GM08714 (cell line): Measurements from ENCODE around the gene PTPRO.

Experiments used
- H3K4me3 ChIP-seq: fragments of 200-500 bp; sonication (Bioruptor generic); 2 replicates; pipeline ENCODE4 v1.5.1; 2014; ENCODE audit warnings: mild to moderate bottlenecking, low read length, inconsistent platforms
- ZNF274 ChIP-seq: IDR thresholded peaks from 2 replicates; pipeline ENCODE4 v1.6.1; 2012; ENCODE audit warnings: mild to moderate bottlenecking, low read depth, low read length

PTPRO gene

GRCh38 chr12:15393037-15393436 lies 70.7 kb downstream of the PTPRO start:
- no peak for TF ChIP-seq ZNF274
- no peak overlapping the region for H3K4me3 ChIP-seq

DNA sequence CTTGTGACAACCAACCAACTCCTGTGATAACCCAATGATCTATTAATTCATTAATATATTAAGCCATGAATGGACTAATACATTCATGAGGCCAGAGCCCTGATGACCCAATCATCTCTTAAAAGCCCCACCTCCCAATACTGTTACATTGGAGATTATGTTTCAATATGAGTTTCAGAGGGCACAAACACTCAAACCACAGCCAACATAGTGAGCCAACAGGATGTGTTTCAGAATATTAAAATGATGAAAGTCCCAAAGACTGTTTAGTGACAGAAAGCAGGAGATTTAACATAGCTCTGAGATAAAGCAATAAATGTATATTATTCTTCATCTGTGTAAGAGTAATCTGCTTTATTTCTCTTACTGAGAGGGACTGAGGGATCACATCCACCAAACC lies 71.7 kb downstream of the PTPRO start:
- TF ChIP-seq ZNF274, result no peak

GRCh38 chr12:15404485-15404884 lies 82.2 kb downstream of the PTPRO start:
- no peak for TF ChIP-seq ZNF274
- H3K4me3 ChIP-seq, result no peak overlapping the region

More for the DNA sequence above, 71.7 kb downstream of the PTPRO start:
- no peak overlapping the region for H3K4me3 ChIP-seq

- H3K4me3 ChIP-seq, result no peak overlapping the region
- no peak for TF ChIP-seq ZNF274
These were observed 83.3 kb downstream of the PTPRO start for GRCh38 chr12:15405606-15406005.

DNA sequence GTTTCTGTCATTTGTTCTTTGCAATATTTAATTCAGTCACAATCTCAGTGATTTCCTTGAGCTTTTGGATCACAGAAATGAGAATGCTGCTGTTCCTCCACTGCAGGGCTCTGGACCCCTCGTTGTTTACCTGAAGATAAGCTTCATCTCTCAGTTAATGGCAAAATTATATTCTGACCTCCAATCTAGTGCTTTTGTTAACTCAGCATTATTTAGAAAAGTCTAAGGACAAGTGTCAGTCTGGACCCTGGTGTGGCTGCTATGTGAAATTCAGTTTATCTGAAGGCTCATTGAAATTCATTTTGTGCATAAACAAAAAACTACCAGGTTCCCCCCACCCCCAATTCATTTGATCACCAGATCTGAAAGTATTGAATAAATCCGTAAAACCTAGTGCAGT lies 84.7 kb downstream of the PTPRO start:
- H3K4me3 ChIP-seq, result no peak overlapping the region
- no peak for TF ChIP-seq ZNF274

DNA sequence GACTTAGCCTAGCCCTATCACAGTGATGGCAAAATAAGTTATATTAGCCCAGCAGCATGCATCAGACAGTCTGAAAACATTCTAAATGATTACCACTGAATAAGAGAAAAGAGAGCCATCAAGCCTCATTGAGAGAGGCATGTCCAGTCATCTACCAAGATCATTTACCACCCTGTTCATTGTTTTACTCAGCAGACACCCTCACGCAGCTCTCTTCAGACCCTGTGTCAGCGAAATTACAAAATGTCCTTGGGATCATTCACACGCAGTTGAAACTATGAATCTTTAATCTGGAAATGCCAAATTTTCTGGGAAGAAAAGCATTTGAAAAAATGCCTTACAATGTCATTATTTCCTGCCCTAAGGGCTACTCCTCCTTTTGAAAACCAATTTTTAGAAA lies 89.5 kb downstream of the PTPRO start:
- no peak overlapping the region for H3K4me3 ChIP-seq

GRCh38 chr12:15417691-15418090 lies 95.4 kb downstream of the PTPRO start:
- no peak overlapping the region for H3K4me3 ChIP-seq
- TF ChIP-seq ZNF274, result no peak

More for the DNA sequence above, 89.5 kb downstream of the PTPRO start:
- no peak for TF ChIP-seq ZNF274

DNA sequence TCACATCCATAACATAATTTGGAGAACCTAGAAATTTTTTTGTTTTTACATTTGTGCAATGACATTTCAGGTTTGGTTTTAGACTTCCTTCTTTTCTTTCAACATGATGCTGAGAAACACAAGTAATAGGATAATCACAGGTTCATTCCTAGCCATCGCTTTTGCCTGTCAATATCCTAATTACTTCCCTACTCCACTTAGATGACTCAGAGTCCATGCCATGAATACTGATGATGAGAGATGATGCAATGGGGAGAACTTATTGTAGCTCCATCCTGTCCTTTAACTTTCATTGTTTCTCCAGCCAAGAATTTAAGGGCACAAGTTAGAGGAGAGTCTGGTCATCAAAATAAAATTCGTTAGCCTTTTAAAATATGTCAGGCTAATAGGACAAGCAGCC lies 101.3 kb downstream of the PTPRO start:
- H3K4me3 ChIP-seq, result no peak overlapping the region
- TF ChIP-seq ZNF274, result no peak

GRCh38 chr12:15427913-15428312 lies 105.6 kb downstream of the PTPRO start:
- TF ChIP-seq ZNF274, result no peak
- no peak overlapping the region for H3K4me3 ChIP-seq

GRCh38 chr12:15428632-15429031 lies 106.3 kb downstream of the PTPRO start:
- H3K4me3 ChIP-seq, result no peak overlapping the region
- TF ChIP-seq ZNF274, result no peak

DNA sequence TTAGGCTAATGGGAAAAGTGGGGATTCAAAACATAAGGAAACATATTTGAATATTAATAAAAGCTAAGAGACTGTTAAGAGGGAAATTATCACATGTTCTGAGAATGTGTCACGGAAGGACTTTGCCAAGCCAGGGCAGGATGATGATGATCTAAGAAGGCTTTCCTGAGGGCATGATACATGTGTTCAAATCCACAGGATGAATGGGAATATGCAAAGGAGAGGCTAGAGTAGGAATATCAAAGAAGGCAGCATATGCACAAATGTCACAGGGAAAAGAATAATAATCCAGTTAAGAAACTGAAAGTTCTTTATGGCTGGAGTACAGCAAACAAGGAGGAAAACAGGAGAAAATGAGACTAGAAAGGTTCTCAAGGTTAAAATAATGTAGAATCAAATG lies 107.0 kb downstream of the PTPRO start:
- TF ChIP-seq ZNF274, result no peak
- no peak overlapping the region for H3K4me3 ChIP-seq

GRCh38 chr12:15435597-15435996 lies 113.3 kb downstream of the PTPRO start:
- no peak for TF ChIP-seq ZNF274

GRCh38 chr12:15439459-15439858 lies 117.2 kb downstream of the PTPRO start:
- no peak overlapping the region for H3K4me3 ChIP-seq
- TF ChIP-seq ZNF274, result no peak

More at GRCh38 chr12:15435597-15435996, 113.3 kb downstream of the PTPRO start:
- H3K4me3 ChIP-seq, result no peak overlapping the region

DNA sequence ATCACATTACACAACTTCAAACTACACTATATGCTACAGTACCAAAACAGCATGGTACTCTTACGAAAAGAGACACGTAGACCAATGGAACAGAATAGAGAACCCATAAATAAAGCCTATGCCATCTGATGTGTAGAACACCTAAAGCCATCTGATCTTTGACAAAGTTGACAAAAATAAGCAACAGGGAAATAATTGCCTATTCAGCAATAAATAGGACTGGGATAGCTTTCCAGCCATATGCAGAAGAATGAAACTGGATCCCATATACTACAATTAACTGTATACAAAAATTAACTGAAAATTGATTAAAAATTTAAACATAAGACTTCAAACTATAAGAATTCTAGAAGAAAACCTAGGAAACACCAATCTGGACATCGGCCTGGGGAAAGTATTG lies 120.7 kb downstream of the PTPRO start:
- TF ChIP-seq ZNF274, result no peak
- no peak overlapping the region for H3K4me3 ChIP-seq

- H3K4me3 ChIP-seq, result no peak overlapping the region
- TF ChIP-seq ZNF274, result no peak
These were observed 121.3 kb downstream of the PTPRO start for GRCh38 chr12:15443611-15444010.

- H3K4me3 ChIP-seq, result no peak overlapping the region
- no peak for TF ChIP-seq ZNF274
These were observed 122.2 kb downstream of the PTPRO start for GRCh38 chr12:15444523-15444922.
